Measurements from ENCODE around the gene HIGD1A. TPM values are rescaled to one million over a fixed set of nuclear protein-coding genes. Genes with fewer than 3 reads are reported as not detected.
A peak's percentile ranks its signal among the peaks of the same experiment; 100 is the strongest.

HIGD1A gene
- total and polyA plus RNA-seq, 10 of the 15 experiments (the other 5 are each of a cell fraction or from before 2014, with no cell fraction given), result 73.9 to 487 (median 175) TPM

- no peak for TF ChIP-seq CUX1 (IDR thresholded peaks at IDR 0.05; ENCODE audit: insufficient replicate concordance, low read depth, low read length)
These were observed 44.7 kb upstream of the HIGD1A start (continued) for GRCh38 chr3:42849017-42849416.

- no peak overlapping the region for H3K9ac ChIP-seq (ENCODE audit: control insufficient read depth, insufficient read depth, low read length)
- no peaks in the 10 kb centered on the region for H3K27me3 ChIP-seq (replicated peaks in 1 of 2; ENCODE audit: control insufficient read depth in 2 of 2, insufficient read depth in 2 of 2, low read length in 1 of 2)
- ATAC-seq (peak; percentile 24; the same call in 1 of the 3 replicates), FAIRE-seq (no peak), DNase-seq (ENCODE audit: low read depth, low spot score) (no peak)
- H3K36me3 ChIP-seq (ENCODE audit: control insufficient read depth in 2 of 2, insufficient read depth in 2 of 2, low read length in 1 of 2), result no peaks in the 10 kb centered on the region
- ChIA-PET POLR2A (interaction anchor here (0.6 to 0.7 kb wide), 3 partner anchors 27 to 85 kb away, joined by 3 to 4 read pairs (median 3); no protein-coding TSS in a partner anchor), SMC1A (ENCODE audit: uncharacterized antibody, unreplicated experiment) (interaction anchor here (0.5 kb wide), 1 partner anchor 521 kb away, joined by 3 read pairs; no protein-coding TSS in a partner anchor), CTCF (interaction anchor here (1.3 to 5.2 kb wide), 2 partner anchors 8 to 16 kb away, joined by 3 to 24 read pairs; no protein-coding TSS in a partner anchor), RAD21 (ENCODE audit: unreplicated experiment) (interaction anchor here (1.3 kb wide), 1 partner anchor 33 kb away, joined by 3 read pairs; no protein-coding TSS in a partner anchor)
- TF ChIP-seq CBX3 (IDR thresholded peaks at IDR 0.05; ENCODE audit: borderline replicate concordance, low read depth) (no peak), ZBTB40 (IDR thresholded peaks at IDR 0.05; ENCODE audit: borderline replicate concordance) (no peak), USF2 (IDR thresholded peaks at IDR 0.05; ENCODE audit: borderline replicate concordance, low read depth, low read length) (no peak), ZNF217 (IDR thresholded peaks at IDR 0.05) (no peak), ETV6 (conservative IDR thresholded peaks at IDR 0.05 in 1 of 2, IDR thresholded peaks at IDR 0.05 in 1 of 2; ENCODE audit: borderline replicate concordance in 1 of 2, low read depth in 1 of 2) (no peak), BCL11A (IDR thresholded peaks at IDR 0.05; ENCODE audit: low read depth, low read length) (no peak)
- H3K4me2 ChIP-seq (ENCODE audit: control insufficient read depth, insufficient read depth), result no peak overlapping the region
- H3K79me2 ChIP-seq (ENCODE audit: control insufficient read depth, insufficient read depth, low read length), result no peaks in the 10 kb centered on the region
- 33% methylated on average over 4 of the region's 4 CpGs for WGBS (ENCODE audit: insufficient coverage, insufficient replicate concordance, low lambda C conversion rate, missing lambda C conversion rate)
- H2AFZ ChIP-seq (ENCODE audit: control insufficient read depth, low read depth, low read length), result no peak overlapping the region; the same call in 1 of the 2 replicates
- in situ Hi-C loops (cut with MboI) (no loop called here), intact Hi-C loops (cut with micrococcal nuclease; ENCODE audit: unreplicated experiment) (no loop called here)
- no peaks in the 10 kb centered on the region for H4K20me1 ChIP-seq (ENCODE audit: control insufficient read depth, insufficient read depth)
- no peak overlapping the region for H3K27ac ChIP-seq (ENCODE audit: control insufficient read depth, insufficient read depth)
- H3K4me3 ChIP-seq, result no peak overlapping the region
- no TSS peak for BruUV-seq (replicated peaks)
- no peaks in the 10 kb centered on the region for H3K9me3 ChIP-seq (replicated peaks; ENCODE audit: control insufficient read depth, insufficient read depth, low read length)
- peaks cover 5% of the 10 kb centered on the region for H3K4me1 ChIP-seq (ENCODE audit: control insufficient read depth, insufficient read depth, low read length)
These were observed 43.4 kb upstream of the HIGD1A start for GRCh38 chr3:42847731-42848130.

Measured in GM12878 (cell line).